Astrocyte (in vitro differentiated cells and primary cell): ENCODE measurements around the gene EDNRA.

Experiments
- CTCF ChIP-seq: IDR thresholded peaks from 2 replicates; pipeline ENCODE4 v1.5.1; 2011; ENCODE audit warnings: low read depth, mild to moderate bottlenecking, inconsistent platforms, low read length, moderate library complexity; ENCODE audit not compliant: insufficient read depth
- EZH2 ChIP-seq: IDR thresholded peaks from 2 replicates; pipeline ENCODE4 v1.6.1; 2012; ENCODE audit warnings: mild to moderate bottlenecking, low read length, inconsistent platforms; ENCODE audit not compliant: insufficient read depth

GRCh38 chr4:147509386-147509785 lies 28.5 kb downstream of the EDNRA start:
- TF ChIP-seq CTCF (no peak), EZH2 (no peak)
